Cardiac fibroblast (primary cell): ENCODE data around the gene ITGA6.

ENCODE experiments used
- DNase-seq, 2 donors: peaks; one replicate each; pipeline versions ENCODE4 v3.0.0 to v3.0.0-alpha.2; 2010; ENCODE audit warnings: low read depth in 2 of 2
- H3K4me3 ChIP-seq, 2 donors: replicated peaks in 1 of 2; 1 replicate in 1 of 2; 2 replicates in 1 of 2; pipeline ENCODE4 v1.5.1; 2011; ENCODE audit warnings: low read depth in 2 of 2, low read length in 2 of 2, mild to moderate bottlenecking in 2 of 2, moderate library complexity in 1 of 2
- TF ChIP-seq, protein P1 (sequence below): IDR thresholded peaks from one replicate; pipeline ENCODE4 v1.5.1; 2011; ENCODE audit warnings: low read depth, mild to moderate bottlenecking, low read length, inconsistent platforms

Gene ITGA6

DNA sequence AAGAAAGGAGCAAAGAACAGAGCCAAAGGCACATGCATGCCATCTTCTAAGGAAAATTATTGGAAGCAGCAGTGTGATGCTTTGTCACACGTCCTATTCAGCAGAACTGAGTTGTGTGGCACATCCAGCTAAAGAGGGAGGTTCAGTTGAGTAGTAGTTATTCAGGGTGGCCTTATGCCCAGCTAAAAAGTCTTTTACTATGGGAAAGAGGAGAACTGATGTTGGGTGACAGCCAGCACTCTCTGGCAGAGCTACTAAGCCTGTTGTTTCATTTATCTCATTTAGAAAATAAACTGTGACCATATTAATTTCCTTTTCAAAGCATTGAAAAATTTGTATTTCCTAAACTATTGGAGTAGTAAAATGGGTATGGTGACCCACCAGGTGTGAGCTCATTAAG is 18.5 kb downstream of the ITGA6 start:
- TF ChIP-seq, protein P1, sequence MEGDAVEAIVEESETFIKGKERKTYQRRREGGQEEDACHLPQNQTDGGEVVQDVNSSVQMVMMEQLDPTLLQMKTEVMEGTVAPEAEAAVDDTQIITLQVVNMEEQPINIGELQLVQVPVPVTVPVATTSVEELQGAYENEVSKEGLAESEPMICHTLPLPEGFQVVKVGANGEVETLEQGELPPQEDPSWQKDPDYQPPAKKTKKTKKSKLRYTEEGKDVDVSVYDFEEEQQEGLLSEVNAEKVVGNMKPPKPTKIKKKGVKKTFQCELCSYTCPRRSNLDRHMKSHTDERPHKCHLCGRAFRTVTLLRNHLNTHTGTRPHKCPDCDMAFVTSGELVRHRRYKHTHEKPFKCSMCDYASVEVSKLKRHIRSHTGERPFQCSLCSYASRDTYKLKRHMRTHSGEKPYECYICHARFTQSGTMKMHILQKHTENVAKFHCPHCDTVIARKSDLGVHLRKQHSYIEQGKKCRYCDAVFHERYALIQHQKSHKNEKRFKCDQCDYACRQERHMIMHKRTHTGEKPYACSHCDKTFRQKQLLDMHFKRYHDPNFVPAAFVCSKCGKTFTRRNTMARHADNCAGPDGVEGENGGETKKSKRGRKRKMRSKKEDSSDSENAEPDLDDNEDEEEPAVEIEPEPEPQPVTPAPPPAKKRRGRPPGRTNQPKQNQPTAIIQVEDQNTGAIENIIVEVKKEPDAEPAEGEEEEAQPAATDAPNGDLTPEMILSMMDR, result no peak
- DNase-seq, result peak in 1 of 2 donors; percentile 61
- no peak overlapping the region for H3K4me3 ChIP-seq

DNA sequence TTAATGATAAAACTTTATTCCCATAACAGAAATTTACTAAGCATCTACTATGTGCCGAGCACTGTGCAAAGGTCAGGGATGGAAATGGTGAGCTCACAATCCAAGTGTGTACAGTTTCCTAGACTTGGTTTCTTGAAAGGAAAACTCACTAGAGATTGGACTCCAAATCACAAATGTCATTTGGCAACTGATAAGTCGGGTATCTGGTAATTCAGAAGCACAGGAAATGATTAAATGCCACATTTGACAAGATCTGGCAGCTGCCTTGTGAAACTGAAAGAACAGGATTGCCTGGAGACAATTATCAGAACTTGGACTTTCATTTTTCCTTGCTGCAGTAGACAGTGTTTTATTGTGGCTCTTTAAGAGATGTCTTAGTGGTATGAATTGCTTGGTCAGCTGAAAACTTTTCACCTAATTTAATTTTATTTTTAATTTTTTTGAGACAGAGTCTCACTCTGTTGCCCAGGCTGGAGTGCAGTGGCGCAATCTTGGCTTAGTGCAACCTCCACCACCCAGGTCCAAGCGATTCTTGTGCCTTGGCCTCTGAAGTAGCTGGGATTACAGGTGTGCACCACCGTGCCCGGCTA is 19.2 kb downstream of the ITGA6 start:
- TF ChIP-seq, protein P1, result no peak
- DNase-seq, result no peak
- no peak overlapping the region for H3K4me3 ChIP-seq

DNA sequence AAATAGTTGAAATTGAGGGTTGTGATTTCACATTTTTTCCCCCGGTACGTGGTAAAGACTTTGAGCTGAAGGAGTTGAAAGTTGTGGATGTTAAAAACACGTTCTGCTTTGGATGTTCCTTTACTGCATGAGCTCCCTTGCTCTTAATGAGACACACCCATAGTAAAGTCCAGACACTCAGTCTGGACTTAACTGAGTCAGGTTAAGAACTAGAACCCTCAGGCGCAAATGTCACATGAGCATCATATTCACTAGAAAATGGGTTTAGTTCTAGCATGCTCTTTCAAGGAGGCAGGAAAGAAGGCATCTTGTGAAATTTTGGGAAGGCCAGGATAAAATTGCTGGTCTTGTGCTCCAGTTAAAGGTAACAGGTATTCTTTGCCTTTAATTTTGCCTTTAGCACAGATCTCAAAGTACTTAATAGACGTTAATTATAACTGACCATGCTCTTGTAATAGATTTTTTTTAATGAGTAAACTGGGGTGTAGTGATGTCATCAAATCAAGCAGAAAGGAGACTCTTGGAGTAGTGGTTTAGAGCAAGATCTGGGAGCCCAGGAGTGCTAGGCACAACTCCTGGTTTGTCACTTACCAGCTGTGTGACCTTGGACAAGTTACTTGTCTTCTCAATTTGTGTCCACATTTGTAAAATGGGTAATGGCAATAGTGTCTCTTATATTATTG is 20.6 kb downstream of the ITGA6 start:
- no peak overlapping the region for H3K4me3 ChIP-seq
- no peak for DNase-seq
- TF ChIP-seq, protein P1, result no peak

DNA sequence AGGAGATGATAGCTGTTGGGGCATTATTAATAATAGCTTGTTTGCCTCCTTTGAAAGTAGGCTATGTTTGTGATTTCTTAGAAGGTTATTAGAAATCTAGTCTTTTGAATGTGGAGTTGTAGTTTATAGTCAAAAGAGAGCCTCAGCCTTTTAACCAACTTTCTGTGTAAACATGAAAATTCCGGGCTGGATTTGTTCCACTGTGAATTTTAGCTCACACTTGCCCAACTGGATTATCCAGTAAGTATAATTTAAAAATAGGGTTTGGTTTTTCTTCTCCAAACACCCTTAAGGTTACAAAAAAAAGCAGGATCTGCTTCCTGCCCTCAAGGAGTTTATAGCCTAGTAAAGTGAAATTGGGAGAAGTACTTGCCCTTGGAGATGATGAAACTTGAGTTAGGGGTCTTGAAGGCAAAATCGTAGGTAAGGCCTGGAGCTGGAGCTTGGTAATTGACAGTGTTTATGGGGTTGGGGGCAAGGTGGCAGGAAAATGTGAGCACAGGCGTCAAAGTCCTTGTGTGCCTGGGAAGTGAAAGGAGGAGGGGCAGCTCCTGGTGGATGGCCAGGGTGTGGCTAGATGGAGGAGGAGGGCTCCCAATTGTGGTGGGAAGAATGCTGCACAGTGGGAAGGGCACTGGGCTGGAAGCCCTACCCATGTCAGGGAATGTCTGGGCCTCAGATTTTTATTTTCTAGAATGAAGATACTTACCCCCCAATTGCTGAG is 21.3 kb downstream of the ITGA6 start:
- no peak for DNase-seq
- no peak overlapping the region for H3K4me3 ChIP-seq
- TF ChIP-seq, protein P1, result no peak

DNA sequence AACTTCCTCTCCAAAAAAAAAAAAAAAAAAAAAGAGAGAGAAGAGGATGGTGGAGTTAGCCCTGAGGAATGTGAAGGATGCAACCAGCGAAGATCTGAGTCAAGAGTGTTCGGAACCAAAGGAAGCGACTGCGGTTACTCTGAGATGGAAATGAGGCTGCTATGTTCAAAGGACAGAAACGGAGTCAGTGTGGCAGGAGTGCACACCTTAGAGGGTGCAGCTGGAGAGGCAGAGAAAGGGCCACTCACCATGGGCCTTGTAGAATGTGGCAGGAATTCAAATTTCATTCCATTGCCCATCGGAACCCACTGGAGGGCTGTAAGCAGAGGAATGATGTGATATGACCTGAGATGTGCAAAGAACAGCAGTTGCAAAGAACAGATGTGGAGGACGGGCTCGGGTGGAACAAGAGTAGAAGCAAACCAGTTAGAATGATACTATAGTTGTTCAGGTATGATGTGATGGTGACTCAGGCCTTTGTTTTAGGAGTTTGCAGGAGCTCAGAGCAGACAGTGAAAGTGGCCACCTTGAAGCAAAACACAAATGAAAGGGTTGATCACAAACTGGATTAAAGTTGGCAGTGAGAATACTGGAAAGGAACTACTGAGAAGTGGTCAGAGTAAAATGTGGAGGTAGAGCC is 22.6 kb downstream of the ITGA6 start:
- peak in 1 of 2 donors; percentile 47 for DNase-seq
- H3K4me3 ChIP-seq, result no peak overlapping the region
- TF ChIP-seq, protein P1, result no peak

DNA sequence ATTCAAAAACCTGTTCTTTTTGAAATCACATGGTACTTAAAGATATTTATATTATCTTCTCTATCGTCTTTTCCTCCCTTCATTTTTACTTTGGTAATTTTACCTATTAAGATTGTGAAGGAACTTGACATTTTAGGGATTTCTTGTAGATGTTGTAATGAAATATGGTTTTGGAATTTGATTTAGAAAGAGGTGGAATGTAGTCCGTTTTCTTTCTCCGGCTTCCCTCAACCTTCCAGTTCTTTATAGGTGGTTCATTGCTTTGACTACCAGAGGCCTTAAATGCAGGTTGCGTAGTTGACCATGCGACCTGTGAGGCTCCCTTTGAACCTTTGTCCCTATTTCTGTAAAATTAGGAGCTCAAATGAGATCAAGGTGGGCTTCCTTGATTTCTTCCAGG is 24.5 kb downstream of the ITGA6 start:
- TF ChIP-seq, protein P1, result no peak
- DNase-seq, result no peak
- H3K4me3 ChIP-seq, result no peak overlapping the region
